HG02610 (cell line): ENCODE measurements around the gene TOMM40.
"Not testable (repeated sequence)": the region's sequence is repeated elsewhere in the genome, so short reads cannot be mapped to it uniquely, and the experiment has no call there.

Experiments used
- ATAC-seq: cut with Tn5 transposase; IDR thresholded peaks from one replicate; pipeline ENCODE4 v1.9.1; 2021; ENCODE audit warnings: mild to moderate bottlenecking, moderate library complexity; ENCODE audit not compliant: unreplicated experiment

Gene TOMM40

DNA sequence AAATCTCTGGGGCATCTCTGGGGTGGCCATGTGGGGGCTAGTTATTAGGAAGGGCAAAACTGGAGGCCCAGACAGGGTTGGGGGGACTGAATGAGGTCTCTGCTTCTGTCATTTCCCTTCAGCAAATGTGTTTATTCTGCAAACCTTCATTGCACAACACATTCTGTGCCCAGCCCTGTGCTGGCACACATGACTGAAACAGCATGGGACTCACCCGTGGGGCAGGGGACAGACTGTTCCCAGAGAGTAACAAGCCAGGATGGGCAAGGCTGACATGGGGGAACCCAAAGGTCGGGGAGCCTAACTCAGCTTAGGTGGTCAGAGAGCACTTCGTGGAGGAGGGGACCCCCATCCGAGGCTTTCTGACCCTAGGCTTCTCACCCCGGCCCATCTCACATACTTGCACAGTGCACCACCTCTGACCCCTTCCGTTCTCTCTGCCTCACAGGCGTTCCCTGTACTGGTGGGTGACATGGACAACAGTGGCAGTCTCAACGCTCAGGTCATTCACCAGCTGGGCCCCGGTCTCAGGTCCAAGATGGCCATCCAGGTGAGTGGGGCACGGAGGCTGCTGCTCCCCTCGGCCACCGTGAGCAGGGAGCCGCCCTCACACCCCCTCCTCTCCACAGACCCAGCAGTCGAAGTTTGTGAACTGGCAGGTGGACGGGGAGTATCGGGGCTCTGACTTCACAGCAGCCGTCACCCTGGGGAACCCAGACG, 2.4 kb downstream of the TOMM40 start:
- no peak for ATAC-seq

DNA sequence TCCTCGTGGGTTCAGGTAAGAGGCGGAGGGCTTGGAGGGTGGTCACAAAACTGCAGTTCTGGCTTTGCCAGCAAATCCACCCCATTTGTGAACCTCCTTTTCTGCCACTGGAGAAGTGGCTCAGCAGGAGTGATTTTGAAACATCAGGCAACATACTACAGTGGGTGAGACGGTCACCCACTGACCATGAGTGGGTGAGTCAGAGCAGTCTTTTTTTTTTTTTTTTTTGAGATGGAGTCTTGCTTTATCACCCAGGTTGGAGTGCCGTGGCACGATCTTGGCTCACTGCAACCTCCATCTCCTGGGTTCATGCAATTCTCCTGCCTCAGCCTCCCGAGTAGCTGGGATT, 3.0 kb downstream of the TOMM40 start:
- no peak for ATAC-seq

DNA sequence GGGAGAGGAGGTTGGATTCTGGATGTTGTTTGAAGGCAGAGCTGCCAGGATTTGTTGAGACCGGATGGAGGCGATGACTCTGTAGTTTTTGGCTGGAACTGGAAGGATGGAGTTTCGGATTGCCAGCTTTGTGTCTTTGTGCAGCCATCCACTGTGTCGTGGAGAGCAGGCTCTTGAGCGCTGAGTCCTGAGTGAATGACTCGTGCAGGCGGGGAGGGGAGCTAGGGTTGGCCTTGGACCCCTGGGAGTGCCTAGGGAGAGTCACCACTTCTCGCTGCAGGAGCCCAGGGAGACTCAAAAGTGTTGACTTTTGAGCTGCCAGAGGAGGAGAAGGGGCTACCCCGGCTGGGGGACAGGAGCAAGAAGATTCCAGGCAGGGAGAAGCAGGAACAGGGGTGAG, 3.9 kb downstream of the TOMM40 start:
- no peak for ATAC-seq

DNA sequence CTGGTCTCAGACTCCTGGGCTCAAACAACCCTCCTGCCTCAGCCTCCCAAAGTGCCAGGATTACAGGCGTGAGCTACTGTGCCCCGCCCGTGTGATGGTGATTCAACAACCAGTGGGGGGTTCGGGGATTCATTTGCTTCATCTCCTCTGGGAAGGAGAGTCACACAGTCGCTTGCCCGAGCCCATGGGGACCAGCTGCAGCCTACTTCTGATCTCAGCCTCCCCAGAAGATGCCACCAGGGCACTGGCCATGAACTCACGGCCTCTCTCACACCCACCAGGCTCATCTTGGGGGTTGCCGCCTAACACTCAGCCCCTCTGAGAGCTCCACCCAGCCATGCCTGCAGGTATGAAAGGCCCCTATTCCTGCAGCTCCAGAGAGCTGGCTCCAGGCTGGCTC, 6.8 kb downstream of the TOMM40 start:
- no peak for ATAC-seq

GRCh38 chr19:44900328-44901244, 9.5 kb downstream of the TOMM40 start:
- ATAC-seq, result no peak

DNA sequence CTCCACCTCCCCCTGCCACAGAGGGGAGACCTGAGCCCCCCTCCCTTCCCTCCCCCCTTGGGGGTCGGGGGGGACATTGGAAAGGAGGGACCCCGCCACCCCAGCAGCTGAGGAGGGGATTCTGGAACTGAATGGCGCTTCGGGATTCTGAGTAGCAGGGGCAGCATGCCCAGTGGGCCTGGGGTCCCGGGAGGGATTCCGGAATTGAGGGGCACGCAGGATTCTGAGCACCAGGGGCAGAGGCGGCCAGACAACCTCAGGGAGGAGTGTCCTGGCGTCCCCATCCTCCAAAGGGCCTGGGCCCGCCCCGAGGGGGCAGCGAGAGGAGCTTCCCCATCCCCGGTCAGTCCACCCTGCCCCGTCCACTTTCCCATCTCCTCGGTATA, 12.2 kb downstream of the TOMM40 start:
- ATAC-seq, result no peak

- no peak for ATAC-seq
These were observed 12.8 kb downstream of the TOMM40 start for GRCh38 chr19:44903602-44904425.

GRCh38 chr19:44904426-44904994, 13.5 kb downstream of the TOMM40 start:
- no peak for ATAC-seq

GRCh38 chr19:44905437-44906160, 14.5 kb downstream of the TOMM40 start, which contains the start of gene APOE:
Gene APOE, plus strand, starts transcription at chr19:44905796. Its CDS starts 829 bp downstream, at chr19:44906625.
- no peak for ATAC-seq

DNA sequence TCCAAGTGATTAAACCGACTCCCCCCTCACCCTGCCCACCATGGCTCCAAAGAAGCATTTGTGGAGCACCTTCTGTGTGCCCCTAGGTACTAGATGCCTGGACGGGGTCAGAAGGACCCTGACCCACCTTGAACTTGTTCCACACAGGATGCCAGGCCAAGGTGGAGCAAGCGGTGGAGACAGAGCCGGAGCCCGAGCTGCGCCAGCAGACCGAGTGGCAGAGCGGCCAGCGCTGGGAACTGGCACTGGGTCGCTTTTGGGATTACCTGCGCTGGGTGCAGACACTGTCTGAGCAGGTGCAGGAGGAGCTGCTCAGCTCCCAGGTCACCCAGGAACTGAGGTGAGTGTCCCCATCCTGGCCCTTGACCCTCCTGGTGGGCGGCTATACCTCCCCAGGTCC, 16.6 kb downstream of the TOMM40 start:
- ATAC-seq, result no peak

GRCh38 chr19:44908074-44908835, 17.2 kb downstream of the TOMM40 start:
- ATAC-seq, result no peak

DNA sequence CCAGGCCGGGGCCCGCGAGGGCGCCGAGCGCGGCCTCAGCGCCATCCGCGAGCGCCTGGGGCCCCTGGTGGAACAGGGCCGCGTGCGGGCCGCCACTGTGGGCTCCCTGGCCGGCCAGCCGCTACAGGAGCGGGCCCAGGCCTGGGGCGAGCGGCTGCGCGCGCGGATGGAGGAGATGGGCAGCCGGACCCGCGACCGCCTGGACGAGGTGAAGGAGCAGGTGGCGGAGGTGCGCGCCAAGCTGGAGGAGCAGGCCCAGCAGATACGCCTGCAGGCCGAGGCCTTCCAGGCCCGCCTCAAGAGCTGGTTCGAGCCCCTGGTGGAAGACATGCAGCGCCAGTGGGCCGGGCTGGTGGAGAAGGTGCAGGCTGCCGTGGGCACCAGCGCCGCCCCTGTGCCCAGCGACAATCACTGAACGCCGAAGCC, 17.8 kb downstream of the TOMM40 start:
- no peak for ATAC-seq

- ATAC-seq, result no peak
These were observed 18.7 kb downstream of the TOMM40 start for GRCh38 chr19:44909775-44910174.

DNA sequence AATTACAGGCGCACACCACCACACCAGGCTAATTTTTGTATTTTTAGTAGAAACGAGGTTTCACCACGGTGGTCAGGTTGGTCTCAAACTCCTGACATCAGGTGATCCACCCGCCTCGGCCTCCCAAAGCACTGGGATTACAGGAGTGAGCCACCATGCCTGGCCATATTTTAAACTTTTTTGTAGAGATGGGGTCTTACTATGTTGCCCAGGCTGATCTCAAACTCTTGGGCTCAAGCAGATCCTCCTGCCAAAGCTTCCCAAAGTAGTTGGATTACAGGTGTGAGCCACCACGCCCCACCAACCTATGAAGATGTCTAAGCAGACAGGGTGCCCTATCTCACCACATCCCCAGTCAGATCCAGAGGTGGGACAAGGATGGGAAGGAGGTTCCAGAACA, 20.8 kb downstream of the TOMM40 start:
- ATAC-seq, result not testable (repeated sequence)

GRCh38 chr19:44912854-44913253, 21.8 kb downstream of the TOMM40 start:
- no peak for ATAC-seq

- ATAC-seq, result not testable (repeated sequence)
These were observed 22.7 kb downstream of the TOMM40 start for GRCh38 chr19:44913512-44914432.

- peak; percentile 90 for ATAC-seq
These were observed 23.6 kb downstream of the TOMM40 start, which contains the start of gene APOC1 for GRCh38 chr19:44914433-44915206. Gene APOC1, plus strand, starts transcription at chr19:44914608. Its CDS starts 284 bp downstream, at chr19:44914892.
